ENCODE results near the gene LARP4B.
"Not testable (repeated sequence)": the region's sequence is repeated elsewhere in the genome, so short reads cannot be mapped to it uniquely, and the experiment has no call there.

LARP4B gene

GRCh38 chr10:938941-939678 is 7.6 kb upstream of the LARP4B start:
- no peaks in the 10 kb centered on the region for H3K36me3 ChIP-seq
- TF ChIP-seq CTCF (IDR thresholded peaks at IDR 0.05): no peak
- H3K4me1 ChIP-seq (ENCODE audit: control insufficient read depth in 1 of 2, insufficient read depth in 1 of 2, low read depth in 1 of 2, low read length in 1 of 2): peaks cover 2 to 4% of the 10 kb centered on the region in 2 experiments
- H3K9me3 ChIP-seq: no peaks in the 10 kb centered on the region
- no peaks in the 10 kb centered on the region for H3K27me3 ChIP-seq
- no peak overlapping the region for H3K27ac ChIP-seq
- no peak overlapping the region for H3K4me3 ChIP-seq (ENCODE audit: low read depth in 1 of 2, low read length in 1 of 2)

GRCh38 chr10:934746-935406 is 3.4 kb upstream of the LARP4B start:
- H3K9me3 ChIP-seq: no peaks in the 10 kb centered on the region

GRCh38 chr10:934165-934564 is 2.7 kb upstream of the LARP4B start:
- H3K9me3 ChIP-seq; H3K27ac ChIP-seq; H3K4me3 ChIP-seq (ENCODE audit: low read depth in 1 of 2, low read length in 1 of 2); H3K36me3 ChIP-seq; H3K27me3 ChIP-seq: not testable (repeated sequence)
- H3K4me1 ChIP-seq (ENCODE audit: control insufficient read depth in 1 of 2, insufficient read depth in 1 of 2, low read depth in 1 of 2, low read length in 1 of 2): peaks cover 14 to 18% of the 10 kb centered on the region in 2 experiments

More at GRCh38 chr10:934746-935406, 3.4 kb upstream of the LARP4B start:
- no peak for TF ChIP-seq CTCF (IDR thresholded peaks at IDR 0.05)
- H3K4me3 ChIP-seq (ENCODE audit: low read depth in 1 of 2, low read length in 1 of 2): no peak overlapping the region
- H3K4me1 ChIP-seq (ENCODE audit: control insufficient read depth in 1 of 2, insufficient read depth in 1 of 2, low read depth in 1 of 2, low read length in 1 of 2): peaks cover 7 to 11% of the 10 kb centered on the region in 2 experiments
- no peak overlapping the region for H3K27ac ChIP-seq
- no peaks in the 10 kb centered on the region for H3K36me3 ChIP-seq
- no peaks in the 10 kb centered on the region for H3K27me3 ChIP-seq

- no peak for TF ChIP-seq CTCF (IDR thresholded peaks at IDR 0.05)
- Histone ChIP-seq H3K4me3 (ENCODE audit: low read depth in 1 of 2, low read length in 1 of 2) (peak overlapping the region in 1 of 2 experiments; percentile 76), H3K27ac (peak overlapping the region; percentile 97), H3K9me3 (no peaks in the 10 kb centered on the region), H3K27me3 (no peaks in the 10 kb centered on the region), H3K36me3 (no peaks in the 10 kb centered on the region), H3K4me1 (ENCODE audit: control insufficient read depth in 1 of 2, insufficient read depth in 1 of 2, low read depth in 1 of 2, low read length in 1 of 2) (peaks cover 30 to 32% of the 10 kb centered on the region in 2 experiments)
Observed at GRCh38 chr10:932589-932988, 1.1 kb upstream of the LARP4B start.

- no peaks in the 10 kb centered on the region for H3K27me3 ChIP-seq
- peak overlapping the region; percentile 73 to 84 for H3K4me3 ChIP-seq (ENCODE audit: low read depth in 1 of 2, low read length in 1 of 2)
- H3K27ac ChIP-seq: peak overlapping the region; percentile 97
- no peaks in the 10 kb centered on the region for H3K36me3 ChIP-seq
- TF ChIP-seq CTCF (IDR thresholded peaks at IDR 0.05): no peak
- H3K9me3 ChIP-seq: no peaks in the 10 kb centered on the region
- H3K4me1 ChIP-seq (ENCODE audit: control insufficient read depth in 1 of 2, insufficient read depth in 1 of 2, low read depth in 1 of 2, low read length in 1 of 2): peaks cover 48% of the 10 kb centered on the region in 2 experiments
Observed at GRCh38 chr10:930625-931325, 730 bp downstream of the LARP4B start.
